Measurements from ENCODE around the gene VIM.
"Not testable (repeated sequence)": the region's sequence is repeated elsewhere in the genome, so short reads cannot be mapped to it uniquely, and the experiment has no call there.

Gene VIM

GRCh38 chr10:17250736-17251135 lies 22.7 kb downstream of the VIM start:
- H3K9ac ChIP-seq (ENCODE audit: low read depth in 1 of 2, low read length in 2 of 2): no peak overlapping the region
- no peaks in the 10 kb centered on the region for H3K36me3 ChIP-seq (ENCODE audit: control insufficient read depth in 1 of 2, insufficient read depth in 2 of 2, low read length in 2 of 2)
- H3K4me1 ChIP-seq (ENCODE audit: control insufficient read depth in 1 of 2, insufficient read depth in 2 of 2, low read length in 2 of 2): no peaks in the 10 kb centered on the region

GRCh38 chr10:17254543-17255050 lies 26.6 kb downstream of the VIM start:
- not testable (repeated sequence) for H3K36me3 ChIP-seq (ENCODE audit: control insufficient read depth in 1 of 2, insufficient read depth in 2 of 2, low read length in 2 of 2); H3K27me3 ChIP-seq (ENCODE audit: control insufficient read depth in 1 of 2, insufficient read depth in 2 of 2, low read length in 2 of 2); H3K4me3 ChIP-seq (ENCODE audit: low read depth in 1 of 2, low read length in 2 of 2); H3K27ac ChIP-seq (ENCODE audit: low read depth, low read length); H3K4me1 ChIP-seq (ENCODE audit: control insufficient read depth in 1 of 2, insufficient read depth in 2 of 2, low read length in 2 of 2); H3K9ac ChIP-seq (ENCODE audit: low read depth in 1 of 2, low read length in 2 of 2); H3K9me3 ChIP-seq (ENCODE audit: control insufficient read depth in 1 of 2, low read length in 2 of 2)

More at GRCh38 chr10:17250736-17251135, 22.7 kb downstream of the VIM start:
- Histone ChIP-seq H3K27ac (ENCODE audit: low read depth, low read length) (no peak overlapping the region), H3K27me3 (ENCODE audit: control insufficient read depth in 1 of 2, insufficient read depth in 2 of 2, low read length in 2 of 2) (no peaks in the 10 kb centered on the region), H3K4me3 (ENCODE audit: low read depth in 1 of 2, low read length in 2 of 2) (no peak overlapping the region), H3K9me3 (ENCODE audit: control insufficient read depth in 1 of 2, low read length in 2 of 2) (no peaks in the 10 kb centered on the region)

GRCh38 chr10:17255512-17255911 lies 27.5 kb downstream of the VIM start:
- no peaks in the 10 kb centered on the region for H3K9me3 ChIP-seq (ENCODE audit: control insufficient read depth in 1 of 2, low read length in 2 of 2)
- H3K27me3 ChIP-seq (ENCODE audit: control insufficient read depth in 1 of 2, insufficient read depth in 2 of 2, low read length in 2 of 2): no peaks in the 10 kb centered on the region
- H3K4me3 ChIP-seq (ENCODE audit: low read depth in 1 of 2, low read length in 2 of 2): no peak overlapping the region
- no peak overlapping the region for H3K9ac ChIP-seq (ENCODE audit: low read depth in 1 of 2, low read length in 2 of 2)
- H3K36me3 ChIP-seq (ENCODE audit: control insufficient read depth in 1 of 2, insufficient read depth in 2 of 2, low read length in 2 of 2): no peaks in the 10 kb centered on the region
- H3K4me1 ChIP-seq (ENCODE audit: control insufficient read depth in 1 of 2, insufficient read depth in 2 of 2, low read length in 2 of 2): no peaks in the 10 kb centered on the region
- no peak overlapping the region for H3K27ac ChIP-seq (ENCODE audit: low read depth, low read length)

- Histone ChIP-seq H3K9ac (ENCODE audit: low read depth in 1 of 2, low read length in 2 of 2) (no peak overlapping the region), H3K27ac (ENCODE audit: low read depth, low read length) (no peak overlapping the region), H3K4me3 (ENCODE audit: low read depth in 1 of 2, low read length in 2 of 2) (no peak overlapping the region), H3K4me1 (ENCODE audit: control insufficient read depth in 1 of 2, insufficient read depth in 2 of 2, low read length in 2 of 2) (no peaks in the 10 kb centered on the region), H3K36me3 (ENCODE audit: control insufficient read depth in 1 of 2, insufficient read depth in 2 of 2, low read length in 2 of 2) (no peaks in the 10 kb centered on the region), H3K27me3 (ENCODE audit: control insufficient read depth in 1 of 2, insufficient read depth in 2 of 2, low read length in 2 of 2) (no peaks in the 10 kb centered on the region), H3K9me3 (ENCODE audit: control insufficient read depth in 1 of 2, low read length in 2 of 2) (no peaks in the 10 kb centered on the region)
These were observed 28.0 kb downstream of the VIM start for GRCh38 chr10:17256051-17256450.

GRCh38 chr10:17256627-17257026 lies 28.6 kb downstream of the VIM start:
- no peaks in the 10 kb centered on the region for H3K36me3 ChIP-seq (ENCODE audit: control insufficient read depth in 1 of 2, insufficient read depth in 2 of 2, low read length in 2 of 2)
- peaks cover 1 to 3% of the 10 kb centered on the region in 2 donors for H3K9me3 ChIP-seq (ENCODE audit: control insufficient read depth in 1 of 2, low read length in 2 of 2)
- H3K27ac ChIP-seq (ENCODE audit: low read depth, low read length): no peak overlapping the region
- H3K27me3 ChIP-seq (ENCODE audit: control insufficient read depth in 1 of 2, insufficient read depth in 2 of 2, low read length in 2 of 2): no peaks in the 10 kb centered on the region
- H3K4me1 ChIP-seq (ENCODE audit: control insufficient read depth in 1 of 2, insufficient read depth in 2 of 2, low read length in 2 of 2): no peaks in the 10 kb centered on the region
- H3K9ac ChIP-seq (ENCODE audit: low read depth in 1 of 2, low read length in 2 of 2): no peak overlapping the region
- no peak overlapping the region for H3K4me3 ChIP-seq (ENCODE audit: low read depth in 1 of 2, low read length in 2 of 2)

GRCh38 chr10:17257466-17258321 lies 29.7 kb downstream of the VIM start:
- Histone ChIP-seq H3K27ac (ENCODE audit: low read depth, low read length) (no peak overlapping the region), H3K27me3 (ENCODE audit: control insufficient read depth in 1 of 2, insufficient read depth in 2 of 2, low read length in 2 of 2) (no peaks in the 10 kb centered on the region), H3K4me1 (ENCODE audit: control insufficient read depth in 1 of 2, insufficient read depth in 2 of 2, low read length in 2 of 2) (no peaks in the 10 kb centered on the region), H3K36me3 (ENCODE audit: control insufficient read depth in 1 of 2, insufficient read depth in 2 of 2, low read length in 2 of 2) (no peaks in the 10 kb centered on the region), H3K4me3 (ENCODE audit: low read depth in 1 of 2, low read length in 2 of 2) (no peak overlapping the region), H3K9ac (ENCODE audit: low read depth in 1 of 2, low read length in 2 of 2) (no peak overlapping the region), H3K9me3 (ENCODE audit: control insufficient read depth in 1 of 2, low read length in 2 of 2) (peaks cover 6 to 8% of the 10 kb centered on the region in 2 donors)

- H3K9ac ChIP-seq (ENCODE audit: low read depth in 1 of 2, low read length in 2 of 2): no peak overlapping the region
- H3K36me3 ChIP-seq (ENCODE audit: control insufficient read depth in 1 of 2, insufficient read depth in 2 of 2, low read length in 2 of 2): no peaks in the 10 kb centered on the region
- peaks cover 17 to 22% of the 10 kb centered on the region in 2 donors for H3K9me3 ChIP-seq (ENCODE audit: control insufficient read depth in 1 of 2, low read length in 2 of 2)
- H3K4me1 ChIP-seq (ENCODE audit: control insufficient read depth in 1 of 2, insufficient read depth in 2 of 2, low read length in 2 of 2): no peaks in the 10 kb centered on the region
- H3K4me3 ChIP-seq (ENCODE audit: low read depth in 1 of 2, low read length in 2 of 2): no peak overlapping the region
- no peak overlapping the region for H3K27ac ChIP-seq (ENCODE audit: low read depth, low read length)
- H3K27me3 ChIP-seq (ENCODE audit: control insufficient read depth in 1 of 2, insufficient read depth in 2 of 2, low read length in 2 of 2): no peaks in the 10 kb centered on the region
These were observed 34.5 kb downstream of the VIM start for GRCh38 chr10:17262502-17262901.

GRCh38 chr10:17263580-17263979 lies 35.5 kb downstream of the VIM start:
- no peak overlapping the region for H3K27ac ChIP-seq (ENCODE audit: low read depth, low read length)
- no peak overlapping the region for H3K9ac ChIP-seq (ENCODE audit: low read depth in 1 of 2, low read length in 2 of 2)
- H3K27me3 ChIP-seq (ENCODE audit: control insufficient read depth in 1 of 2, insufficient read depth in 2 of 2, low read length in 2 of 2): no peaks in the 10 kb centered on the region
- H3K9me3 ChIP-seq (ENCODE audit: control insufficient read depth in 1 of 2, low read length in 2 of 2): peaks cover 17 to 22% of the 10 kb centered on the region in 2 donors
- H3K4me1 ChIP-seq (ENCODE audit: control insufficient read depth in 1 of 2, insufficient read depth in 2 of 2, low read length in 2 of 2): no peaks in the 10 kb centered on the region
- H3K4me3 ChIP-seq (ENCODE audit: low read depth in 1 of 2, low read length in 2 of 2): no peak overlapping the region
- no peaks in the 10 kb centered on the region for H3K36me3 ChIP-seq (ENCODE audit: control insufficient read depth in 1 of 2, insufficient read depth in 2 of 2, low read length in 2 of 2)

GRCh38 chr10:17265468-17265867 lies 37.4 kb downstream of the VIM start:
- Histone ChIP-seq H3K9ac (ENCODE audit: low read depth in 1 of 2, low read length in 2 of 2) (no peak overlapping the region), H3K4me3 (ENCODE audit: low read depth in 1 of 2, low read length in 2 of 2) (no peak overlapping the region), H3K27ac (ENCODE audit: low read depth, low read length) (no peak overlapping the region), H3K4me1 (ENCODE audit: control insufficient read depth in 1 of 2, insufficient read depth in 2 of 2, low read length in 2 of 2) (no peaks in the 10 kb centered on the region), H3K27me3 (ENCODE audit: control insufficient read depth in 1 of 2, insufficient read depth in 2 of 2, low read length in 2 of 2) (no peaks in the 10 kb centered on the region), H3K9me3 (ENCODE audit: control insufficient read depth in 1 of 2, low read length in 2 of 2) (peaks cover 17 to 22% of the 10 kb centered on the region in 2 donors), H3K36me3 (ENCODE audit: control insufficient read depth in 1 of 2, insufficient read depth in 2 of 2, low read length in 2 of 2) (no peaks in the 10 kb centered on the region)

GRCh38 chr10:17266549-17266948 lies 38.5 kb downstream of the VIM start:
- H3K27me3 ChIP-seq (ENCODE audit: control insufficient read depth in 1 of 2, insufficient read depth in 2 of 2, low read length in 2 of 2); H3K27ac ChIP-seq (ENCODE audit: low read depth, low read length); H3K9ac ChIP-seq (ENCODE audit: low read depth in 1 of 2, low read length in 2 of 2); H3K4me1 ChIP-seq (ENCODE audit: control insufficient read depth in 1 of 2, insufficient read depth in 2 of 2, low read length in 2 of 2); H3K4me3 ChIP-seq (ENCODE audit: low read depth in 1 of 2, low read length in 2 of 2); H3K36me3 ChIP-seq (ENCODE audit: control insufficient read depth in 1 of 2, insufficient read depth in 2 of 2, low read length in 2 of 2): not testable (repeated sequence)
- peaks cover 15 to 21% of the 10 kb centered on the region in 2 donors for H3K9me3 ChIP-seq (ENCODE audit: control insufficient read depth in 1 of 2, low read length in 2 of 2)

Data from duodenal mucosa (tissue), 2 donors.